Measurements from ENCODE around the gene YEATS2. TPM values are rescaled to one million over a fixed set of nuclear protein-coding genes. Genes with fewer than 3 reads are reported as not detected.

The YEATS2 gene
- polyA plus RNA-seq, 1 donor (not counting 4 experiments of a cell fraction or from before 2014, with no cell fraction given): 21.7 TPM

GRCh38 chr3:183818706-183819624 is 121.4 kb downstream of the YEATS2 start:
- H3K9me1 ChIP-seq (ENCODE audit: control insufficient read depth, extremely low read depth, insufficient read depth, low read length): no peaks in the 10 kb centered on the region
- H3K27ac ChIP-seq (ENCODE audit: control insufficient read depth, insufficient read depth, low read length): no peak overlapping the region
- no peaks in the 10 kb centered on the region for H3K9me3 ChIP-seq (ENCODE audit: control insufficient read depth, low read depth, low read length)
- H3K4me3 ChIP-seq (ENCODE audit: control insufficient read depth in 2 of 3, extremely low read depth in 1 of 3, insufficient read depth in 2 of 3, low read depth in 1 of 3, low read length in 3 of 3): no peak overlapping the region
- H3K9ac ChIP-seq (ENCODE audit: control insufficient read depth, extremely low read depth, insufficient read depth, low read length): no peak overlapping the region
- dilution Hi-C loops (cut with MboI; ENCODE audit: extremely low pct_ligation_motif_present, low sequenced_read_pairs): no loop called here
- FAIRE-seq: no peak
- no peak for DNase-seq (ENCODE audit: low read depth, low spot score)
- H3K4me1 ChIP-seq (ENCODE audit: control insufficient read depth, extremely low read depth, insufficient read depth, low read length): peaks cover 1% of the 10 kb centered on the region
- TF ChIP-seq CTCF (optimal IDR thresholded peaks at IDR 0.05 in 1 of 3, IDR thresholded peaks at IDR 0.05 in 1 of 3, conservative IDR thresholded peaks at IDR 0.05 in 1 of 3; ENCODE audit: extremely low read depth in 1 of 3, insufficient read depth in 2 of 3, low read length in 3 of 3) (no peak), EZH2 (IDR thresholded peaks at IDR 0.05; ENCODE audit: low read length) (no peak)
- H3K79me2 ChIP-seq (ENCODE audit: control insufficient read depth, insufficient read depth, low read length): no peaks in the 10 kb centered on the region
- no peak overlapping the region for H3K4me2 ChIP-seq (ENCODE audit: control insufficient read depth, extremely low read depth, insufficient read depth, low read depth, low read length)
- H2AFZ ChIP-seq (ENCODE audit: control insufficient read depth, low read length): no peak overlapping the region
- H4K20me1 ChIP-seq (ENCODE audit: control insufficient read depth, extremely low read depth, insufficient read depth, low read length): no peaks in the 10 kb centered on the region
- peaks cover 0 to 6% of the 10 kb centered on the region in 2 experiments for H3K36me3 ChIP-seq (ENCODE audit: control insufficient read depth in 2 of 2, extremely low read depth in 1 of 2, insufficient read depth in 2 of 2, low read length in 2 of 2)
- H3K27me3 ChIP-seq (ENCODE audit: control insufficient read depth, extremely low read depth, insufficient read depth, low read length): no peaks in the 10 kb centered on the region

DNA sequence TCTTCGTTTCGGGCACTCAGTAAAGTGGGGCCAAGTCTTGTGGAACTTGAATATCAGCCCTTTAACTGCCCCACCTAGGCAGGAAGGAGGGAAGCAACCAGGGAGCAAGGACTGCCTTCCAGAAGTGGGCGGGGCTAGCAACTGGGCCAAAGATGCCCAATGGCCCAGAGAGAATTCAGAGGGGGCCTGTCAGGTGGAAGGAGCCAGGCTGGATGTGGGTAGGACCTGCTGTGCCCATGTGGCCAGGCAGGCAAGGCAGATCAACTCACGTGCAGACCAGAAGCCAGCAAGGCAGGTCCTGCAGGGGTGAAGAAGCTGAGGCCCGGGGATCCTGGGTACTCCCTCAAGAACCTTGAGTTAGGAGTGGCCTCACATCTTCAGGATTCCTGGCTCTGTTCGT is 122.2 kb downstream of the YEATS2 start:
- no peaks in the 10 kb centered on the region for H4K20me1 ChIP-seq (ENCODE audit: control insufficient read depth, extremely low read depth, insufficient read depth, low read length)
- no peak overlapping the region for H3K4me2 ChIP-seq (ENCODE audit: control insufficient read depth, extremely low read depth, insufficient read depth, low read depth, low read length)
- H3K27me3 ChIP-seq (ENCODE audit: control insufficient read depth, extremely low read depth, insufficient read depth, low read length): no peaks in the 10 kb centered on the region
- no peaks in the 10 kb centered on the region for H3K79me2 ChIP-seq (ENCODE audit: control insufficient read depth, insufficient read depth, low read length)
- H3K27ac ChIP-seq (ENCODE audit: control insufficient read depth, insufficient read depth, low read length): no peak overlapping the region
- no peak overlapping the region for H2AFZ ChIP-seq (ENCODE audit: control insufficient read depth, low read length)
- peaks cover 9% of the 10 kb centered on the region for H3K4me1 ChIP-seq (ENCODE audit: control insufficient read depth, extremely low read depth, insufficient read depth, low read length)
- H3K4me3 ChIP-seq (ENCODE audit: control insufficient read depth in 2 of 3, extremely low read depth in 1 of 3, insufficient read depth in 2 of 3, low read depth in 1 of 3, low read length in 3 of 3): no peak overlapping the region
- H3K36me3 ChIP-seq (ENCODE audit: control insufficient read depth in 2 of 2, extremely low read depth in 1 of 2, insufficient read depth in 2 of 2, low read length in 2 of 2): peaks cover 0 to 6% of the 10 kb centered on the region in 2 experiments
- DNase-seq (ENCODE audit: low read depth, low spot score) (no peak), FAIRE-seq (no peak)
- TF ChIP-seq EZH2 (IDR thresholded peaks at IDR 0.05; ENCODE audit: low read length) (no peak), CTCF (optimal IDR thresholded peaks at IDR 0.05 in 1 of 3, IDR thresholded peaks at IDR 0.05 in 1 of 3, conservative IDR thresholded peaks at IDR 0.05 in 1 of 3; ENCODE audit: extremely low read depth in 1 of 3, insufficient read depth in 2 of 3, low read length in 3 of 3) (no peak)
- H3K9ac ChIP-seq (ENCODE audit: control insufficient read depth, extremely low read depth, insufficient read depth, low read length): no peak overlapping the region
- dilution Hi-C loops (cut with MboI; ENCODE audit: extremely low pct_ligation_motif_present, low sequenced_read_pairs): no loop called here
- no peaks in the 10 kb centered on the region for H3K9me3 ChIP-seq (ENCODE audit: control insufficient read depth, low read depth, low read length)
- no peaks in the 10 kb centered on the region for H3K9me1 ChIP-seq (ENCODE audit: control insufficient read depth, extremely low read depth, insufficient read depth, low read length)
